ENCODE data around the gene TOR2A. TPM values are rescaled to one million over a fixed set of nuclear protein-coding genes. Genes with fewer than 3 reads are reported as not detected.

TOR2A gene
- total and polyA plus RNA-seq, 9 donors: 2.8 to 12.6 (median 9.9) TPM

DNA sequence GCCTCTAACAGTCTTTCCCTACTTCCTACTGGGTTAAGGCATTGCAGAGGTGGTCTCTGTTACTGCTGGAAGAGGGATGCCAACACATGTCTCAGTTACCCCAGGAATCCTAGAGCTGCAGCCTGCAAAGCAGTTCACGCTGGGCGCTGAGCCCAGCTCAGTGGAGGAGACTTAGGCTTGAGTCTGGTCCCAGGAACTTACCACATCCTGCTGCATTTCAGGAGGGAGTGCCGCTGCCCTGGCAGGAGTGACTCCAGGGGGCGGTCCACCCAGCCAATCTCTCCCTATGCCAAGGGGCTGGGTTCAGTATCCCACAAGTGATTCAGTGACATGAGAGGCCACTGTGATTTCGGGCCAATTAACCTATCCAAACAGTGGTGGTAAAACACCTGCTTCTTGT is 11.7 kb downstream of the TOR2A start:
- Histone ChIP-seq H3K9me3 (no peaks in the 10 kb centered on the region), H3K27ac (no peak overlapping the region), H3K4me3 (no peak overlapping the region), H3K27me3 (no peaks in the 10 kb centered on the region), H3K4me1 (ENCODE audit: insufficient read depth) (peaks cover 3% of the 10 kb centered on the region), H3K36me3 (no peaks in the 10 kb centered on the region)
- WGBS, 3 donors: 86 to 91% (median 91%) methylated on average over 5 of the region's 5 CpGs
- no peak for DNase-seq
- intact Hi-C loops (cut with DNase I): loop anchor here in 1 of 4 donors (10.0 kb wide), 1 partner anchor 219 kb away; no protein-coding TSS in a partner anchor
- no peak for TF ChIP-seq EP300 (IDR thresholded peaks at IDR 0.05)
- TF ChIP-seq, protein P1, sequence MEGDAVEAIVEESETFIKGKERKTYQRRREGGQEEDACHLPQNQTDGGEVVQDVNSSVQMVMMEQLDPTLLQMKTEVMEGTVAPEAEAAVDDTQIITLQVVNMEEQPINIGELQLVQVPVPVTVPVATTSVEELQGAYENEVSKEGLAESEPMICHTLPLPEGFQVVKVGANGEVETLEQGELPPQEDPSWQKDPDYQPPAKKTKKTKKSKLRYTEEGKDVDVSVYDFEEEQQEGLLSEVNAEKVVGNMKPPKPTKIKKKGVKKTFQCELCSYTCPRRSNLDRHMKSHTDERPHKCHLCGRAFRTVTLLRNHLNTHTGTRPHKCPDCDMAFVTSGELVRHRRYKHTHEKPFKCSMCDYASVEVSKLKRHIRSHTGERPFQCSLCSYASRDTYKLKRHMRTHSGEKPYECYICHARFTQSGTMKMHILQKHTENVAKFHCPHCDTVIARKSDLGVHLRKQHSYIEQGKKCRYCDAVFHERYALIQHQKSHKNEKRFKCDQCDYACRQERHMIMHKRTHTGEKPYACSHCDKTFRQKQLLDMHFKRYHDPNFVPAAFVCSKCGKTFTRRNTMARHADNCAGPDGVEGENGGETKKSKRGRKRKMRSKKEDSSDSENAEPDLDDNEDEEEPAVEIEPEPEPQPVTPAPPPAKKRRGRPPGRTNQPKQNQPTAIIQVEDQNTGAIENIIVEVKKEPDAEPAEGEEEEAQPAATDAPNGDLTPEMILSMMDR (IDR thresholded peaks at IDR 0.05): no peak
- no peak for TF ChIP-seq POLR2A (IDR thresholded peaks at IDR 0.05)

DNA sequence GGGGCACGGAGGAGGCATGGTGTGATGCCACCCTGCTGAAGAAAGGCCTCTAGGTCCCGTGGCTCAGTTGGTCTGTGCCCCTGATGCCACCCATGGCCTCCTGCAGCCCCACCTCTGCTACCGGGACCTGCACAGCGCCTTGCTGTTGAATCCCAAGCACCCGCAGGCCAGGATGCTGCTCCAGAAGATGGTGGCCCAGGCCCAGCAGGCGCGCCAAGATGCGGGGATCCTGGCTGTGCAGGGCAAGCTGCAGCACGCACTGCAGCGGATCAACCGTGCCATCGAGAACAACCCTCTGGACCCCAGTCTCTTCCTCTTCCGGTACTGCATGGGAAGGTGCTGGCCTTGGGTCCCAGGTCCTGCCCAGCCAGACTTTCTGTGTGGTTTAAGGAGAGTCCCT is 12.1 kb downstream of the TOR2A start:
- 94 to 98% (median 96%) methylated on average over 11 to 13 of the region's 13 CpGs for WGBS, 3 donors
- Histone ChIP-seq H3K4me1 (ENCODE audit: insufficient read depth) (peaks cover 3% of the 10 kb centered on the region), H3K27me3 (no peaks in the 10 kb centered on the region), H3K27ac (no peak overlapping the region), H3K4me3 (no peak overlapping the region), H3K9me3 (no peaks in the 10 kb centered on the region), H3K36me3 (no peaks in the 10 kb centered on the region)
- DNase-seq: no peak
- intact Hi-C loops (cut with DNase I): loop anchor here in 1 of 4 donors (10.0 kb wide), 1 partner anchor 218 kb away; no protein-coding TSS in a partner anchor
- TF ChIP-seq POLR2A (IDR thresholded peaks at IDR 0.05) (no peak), EP300 (IDR thresholded peaks at IDR 0.05) (no peak)
- TF ChIP-seq, protein P1 (IDR thresholded peaks at IDR 0.05): no peak

DNA sequence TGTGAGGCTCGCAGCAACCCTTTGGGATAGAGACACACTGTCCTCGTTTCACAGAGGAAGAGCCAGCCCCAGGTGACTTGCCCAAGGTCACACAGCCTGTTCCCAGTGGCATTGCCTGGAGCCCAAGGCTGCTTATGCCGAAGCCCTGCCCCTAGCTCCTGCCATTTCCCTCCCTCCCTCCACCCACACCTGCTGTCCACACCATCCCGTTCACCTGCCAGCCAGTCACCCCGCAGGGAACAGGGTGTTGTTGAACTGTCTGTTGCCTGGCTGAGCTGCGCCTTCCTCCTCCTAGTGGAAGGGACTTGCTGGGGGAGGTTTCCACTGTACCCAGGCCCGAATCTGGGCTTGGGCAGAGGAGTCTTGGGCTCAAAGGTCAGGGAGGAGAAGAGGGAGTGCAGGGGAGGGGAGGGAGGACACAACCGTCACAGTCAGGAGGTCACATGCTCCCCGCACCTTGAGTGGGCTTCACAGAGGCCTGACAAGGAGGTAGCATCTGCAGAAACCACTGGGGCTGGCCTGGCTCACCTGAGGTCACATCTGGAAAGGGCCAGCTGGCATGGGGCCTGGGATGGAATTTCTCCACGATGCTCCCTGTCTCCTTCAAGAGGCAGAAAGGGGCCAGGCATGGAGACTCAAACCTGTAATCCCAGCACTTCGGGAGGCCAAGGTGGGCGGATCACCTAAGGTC is 12.9 kb downstream of the TOR2A start:
- intact Hi-C loops (cut with DNase I): loop anchor here in 1 of 4 donors (10.0 kb wide), 1 partner anchor 217 kb away; no protein-coding TSS in a partner anchor
- no peak for TF ChIP-seq EP300 (IDR thresholded peaks at IDR 0.05)
- TF ChIP-seq, protein P1 (IDR thresholded peaks at IDR 0.05): no peak
- TF ChIP-seq POLR2A (IDR thresholded peaks at IDR 0.05): no peak
- Histone ChIP-seq H3K27me3 (no peaks in the 10 kb centered on the region), H3K27ac (no peak overlapping the region), H3K36me3 (no peaks in the 10 kb centered on the region), H3K9me3 (no peaks in the 10 kb centered on the region), H3K4me1 (ENCODE audit: insufficient read depth) (peaks cover 3% of the 10 kb centered on the region), H3K4me3 (no peak overlapping the region)
- 72 to 82% (median 72%) methylated on average over 12 of the region's 12 CpGs for WGBS, 3 donors
- DNase-seq: no peak

DNA sequence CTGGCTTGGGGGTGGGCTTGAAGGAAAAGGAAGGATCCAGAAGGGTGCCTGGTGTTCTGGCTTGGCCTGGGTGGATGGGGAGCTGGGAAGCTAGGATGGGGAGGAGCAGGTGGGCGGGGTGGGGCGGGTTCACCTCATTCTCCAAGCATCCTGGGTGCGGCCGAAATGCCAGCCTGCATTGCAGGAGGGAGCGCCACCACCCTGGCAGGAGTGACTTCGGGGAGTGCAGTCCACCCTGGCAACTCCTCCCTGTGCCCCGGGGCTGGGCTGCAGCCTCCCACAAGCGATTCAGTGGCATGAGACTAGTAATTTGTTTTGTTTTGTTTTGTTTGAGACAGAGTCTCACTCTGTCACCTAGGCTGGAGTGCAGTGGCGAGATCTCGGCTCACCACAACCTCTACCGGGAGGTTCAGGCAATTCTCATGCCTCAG is 13.7 kb downstream of the TOR2A start:
- intact Hi-C loops (cut with DNase I): loop anchor here in 1 of 4 donors (10.0 kb wide), 1 partner anchor 217 kb away; no protein-coding TSS in a partner anchor

More for the DNA sequence above, 13.7 kb downstream of the TOR2A start:
- Histone ChIP-seq H3K4me3 (no peak overlapping the region), H3K4me1 (ENCODE audit: insufficient read depth) (peaks cover 4% of the 10 kb centered on the region), H3K36me3 (no peaks in the 10 kb centered on the region), H3K27ac (no peak overlapping the region), H3K9me3 (no peaks in the 10 kb centered on the region), H3K27me3 (no peaks in the 10 kb centered on the region)
- 61 to 75% (median 67%) methylated on average over 10 to 11 of the region's 11 CpGs for WGBS, 3 donors
- no peak for DNase-seq
- TF ChIP-seq EP300 (IDR thresholded peaks at IDR 0.05) (no peak), POLR2A (IDR thresholded peaks at IDR 0.05) (no peak)
- TF ChIP-seq, protein P1 (IDR thresholded peaks at IDR 0.05): no peak

All from ovary (tissue), 9 donors.